HepG2 (cell line): ENCODE results near the gene OR51G2. TPM values are rescaled to one million over a fixed set of nuclear protein-coding genes. Genes with fewer than 3 reads are reported as not detected.

ENCODE experiments used
- ATAC-seq: fragments of 200-7000 bp; cut with Tn5 transposase; 3 replicates; pipeline ENCODE4 v1.9.1; 2020; ENCODE audit warnings: mild to moderate bottlenecking, moderate library complexity
- BruUV-seq: library from RNA; stranded (reverse); fragments of 400-500 nt; replicated peaks from 2 replicates; lab custom pipeline; 2021; lab: Mats Ljungman, UMichigan
- CTCF ChIA-PET: fragments of 300-600 bp; formaldehyde crosslinking; extraction: SDS; loops from one replicate; lab custom pipeline; 2021; ENCODE audit warnings: low total read pairs, inconsistent platforms, low intra/inter-chr PET ratio; lab: Yijun Ruan, JAX
- POLR2A ChIA-PET: fragments of 350-600 bp; sonication (Branson Sonifier 250); formaldehyde crosslinking; loops from one replicate; lab custom pipeline; 2020; ENCODE audit warnings: antibody characterized with exemption, inconsistent platforms; lab: Yijun Ruan, JAX
- DNase-seq: peaks from one replicate; pipeline ENCODE4 v3.0.0-alpha.2; 2015; ENCODE audit warnings: low spot score
- FAIRE-seq: peaks from 3 replicates; lab custom pipeline; 2011; peaks lifted over from hg19 to GRCh38; lab: Jason Lieb, UNC
- H2AFZ ChIP-seq: one replicate; pipeline ENCODE4 v1.6.1; 2011; ENCODE audit warnings: low read length, inconsistent platforms
- H3K27ac ChIP-seq: fragments of 300-600 bp; 3 replicates; pipeline ENCODE4 v1.8.0; 2011; ENCODE audit warnings: mixed run types, mild to moderate bottlenecking, mixed read lengths, low read length, inconsistent platforms; ENCODE audit not compliant: insufficient read depth; ENCODE audit errors: extremely low read length
- H3K27me3 ChIP-seq, 2 experiments: fragments of 200-600 bp in 1 of 2; 2 replicates in 1 of 2; 3 replicates in 1 of 2; pipeline versions ENCODE4 v1.6.0 to v1.8.0; 2011; ENCODE audit warnings: low read length in 2 of 2, mild to moderate bottlenecking in 2 of 2, moderate library complexity in 2 of 2, inconsistent platforms in 1 of 2; ENCODE audit not compliant: insufficient read depth in 2 of 2, control insufficient read depth in 1 of 2
- H3K36me3 ChIP-seq, 2 experiments: fragments of 200-600 bp in 1 of 2; replicated peaks in 1 of 2; 2 replicates in 1 of 2; 3 replicates in 1 of 2; pipeline versions ENCODE4 v1.5.1 to v1.8.0; 2011; ENCODE audit warnings: low read length in 2 of 2, inconsistent platforms in 1 of 2; ENCODE audit not compliant: insufficient read depth in 2 of 2, control insufficient read depth in 1 of 2
- H3K4me1 ChIP-seq: 2 replicates; pipeline ENCODE4 v1.5.1; 2012; ENCODE audit warnings: low read length, inconsistent platforms; ENCODE audit not compliant: insufficient read depth
- H3K4me2 ChIP-seq: 2 replicates; pipeline ENCODE4 v1.6.0; 2011; ENCODE audit warnings: low read depth, low read length, inconsistent platforms
- H3K4me3 ChIP-seq, 3 experiments: fragments of 200-600 bp in 1 of 3; sonication (generic), shearing (Covaris generic) in 1 of 3; replicated peaks in 1 of 3; 2 replicates each; pipeline ENCODE4 v1.5.1; 2011 to 2016; ENCODE audit warnings: low read length in 3 of 3, inconsistent platforms in 2 of 3, low read depth in 2 of 3, mild to moderate bottlenecking in 2 of 3, control low read depth in 1 of 3, mixed read lengths in 1 of 3; ENCODE audit not compliant: insufficient read depth in 1 of 3
- H3K79me2 ChIP-seq: one replicate; pipeline ENCODE4 v1.6.1; 2011; ENCODE audit warnings: low read length, inconsistent platforms; ENCODE audit not compliant: insufficient read depth
- H3K9ac ChIP-seq: 2 replicates; pipeline ENCODE4 v1.6.0; 2011; ENCODE audit warnings: mild to moderate bottlenecking, low read depth, low read length, inconsistent platforms; ENCODE audit not compliant: insufficient read depth
- H3K9me3 ChIP-seq: 2 replicates; pipeline ENCODE4 v1.5.1; 2012; ENCODE audit warnings: mild to moderate bottlenecking, low read length
- H4K20me1 ChIP-seq: 2 replicates; pipeline ENCODE4 v1.6.0; 2011; ENCODE audit warnings: inconsistent platforms, mild to moderate bottlenecking, low read length, moderate library complexity; ENCODE audit not compliant: insufficient read depth
- CEBPG ChIP-seq: IDR thresholded peaks from 2 replicates; pipeline ENCODE4 v1.6.1; 2016
- ZNF615 ChIP-seq: sonication (generic); formaldehyde crosslinking; IDR thresholded peaks from 2 replicates; pipeline ENCODE4 v1.5.0; 2020; ENCODE audit warnings: mild to moderate bottlenecking, missing genetic modification reagents, borderline replicate concordance
- WGBS: methylation state at CpG from one replicate; pipeline ENCODE4 v1.1.6; 2017; ENCODE audit warnings: low lambda C conversion rate; 5-methylcytosine and 5-hydroxymethylcytosine counted together
- in situ Hi-C: cut with HindIII; loops from 2 replicates; pipeline ENCODE4 v1.10.0; 2017; ENCODE audit warnings: low pct_unique_long_range_greater_than_20kb; ENCODE audit not compliant: extremely low pct_ligation_motif_present
- intact Hi-C: fragments of 100-400 bp; cut with micrococcal nuclease; formaldehyde crosslinking; loops from one replicate; pipeline ENCODE4 v1.10.0; 2022; ENCODE audit not compliant: unreplicated experiment
- polyA plus RNA-seq, 8 experiments: library from polyadenylated mRNA; depleted of rRNA in 3 of 8; stranded (reverse) in 7 of 8; unstranded in 1 of 8; fragments of >200 nt; fragmentation: Illumina TruSeq in 4 of 8; extraction: Trizol in 4 of 8; gene quantifications; 2 replicates each; pipeline versions ENCODE4 v1.2.1 to v1.2.3, GENCODE V29; 2011 to 2016; ENCODE audit warnings: low read depth in 4 of 8, missing spikeins in 1 of 8, mixed read lengths in 1 of 8; ENCODE audit not compliant: insufficient read depth in 1 of 8
- total RNA-seq, 5 experiments: library from RNA; depleted of rRNA; stranded (reverse); fragments of >200 nt; fragmentation: Illumina TruSeq; extraction: Trizol; gene quantifications; 2 replicates each; pipeline ENCODE4 v1.2.3, GENCODE V29; 2016; ENCODE audit warnings: low read depth in 1 of 5
- TF ChIP-seq, protein P1 (sequence below): sonication (generic); formaldehyde crosslinking; IDR thresholded peaks from 2 replicates; pipeline ENCODE4 v1.5.0; 2020; ENCODE audit warnings: mild to moderate bottlenecking, missing genetic modification reagents, moderate library complexity
- TF ChIP-seq, protein P2 (sequence below), 2 experiments: fragments of 450-650 bp in 1 of 2; sonication (generic) in 1 of 2; formaldehyde crosslinking; IDR thresholded peaks; 2 replicates each; pipeline versions ENCODE4 v1.5.0 to v1.8.0; 2020 to 2022; ENCODE audit warnings: mild to moderate bottlenecking in 1 of 2, missing genetic modification reagents in 1 of 2

OR51G2 gene
- total and polyA plus RNA-seq, 2 of the 13 experiments (the other 11 are each of a cell fraction or from before 2014, with no cell fraction given), result not detected

DNA sequence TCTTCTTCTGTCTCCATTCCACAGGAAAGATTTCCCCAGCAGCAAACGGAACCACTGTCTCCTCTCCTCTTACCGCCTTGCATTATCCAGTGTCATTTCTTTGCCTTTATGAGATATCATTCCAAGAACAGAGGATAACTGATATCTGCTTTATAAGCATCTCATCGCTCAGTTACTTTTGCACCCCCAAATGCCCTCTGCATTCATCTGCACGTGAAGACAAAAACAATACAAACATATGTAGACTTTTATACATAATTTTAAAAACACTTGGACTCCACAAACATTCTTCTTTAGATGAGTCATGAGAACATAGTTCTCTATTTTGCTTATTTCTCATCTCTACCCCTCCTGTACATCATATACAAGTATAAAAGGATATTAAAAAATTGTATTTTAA is 38.0 kb downstream of the OR51G2 start:
- no peaks in the 10 kb centered on the region for H3K9me3 ChIP-seq
- intact Hi-C loops, result no loop called here
- FAIRE-seq (no peak), DNase-seq (no peak)
- CTCF ChIA-PET, result no interaction called here
- H3K27ac ChIP-seq, result no peak overlapping the region
- no peaks in the 10 kb centered on the region for H3K36me3 ChIP-seq
- H3K27me3 ChIP-seq, result peaks cover 0 to 3% of the 10 kb centered on the region in 2 experiments; a peak in 1 of 5 replicates
- no peak overlapping the region for H3K4me3 ChIP-seq
- no peak overlapping the region for H3K9ac ChIP-seq
- no peaks in the 10 kb centered on the region for H4K20me1 ChIP-seq
- no peaks in the 10 kb centered on the region for H3K4me1 ChIP-seq
- TF ChIP-seq, protein P1, sequence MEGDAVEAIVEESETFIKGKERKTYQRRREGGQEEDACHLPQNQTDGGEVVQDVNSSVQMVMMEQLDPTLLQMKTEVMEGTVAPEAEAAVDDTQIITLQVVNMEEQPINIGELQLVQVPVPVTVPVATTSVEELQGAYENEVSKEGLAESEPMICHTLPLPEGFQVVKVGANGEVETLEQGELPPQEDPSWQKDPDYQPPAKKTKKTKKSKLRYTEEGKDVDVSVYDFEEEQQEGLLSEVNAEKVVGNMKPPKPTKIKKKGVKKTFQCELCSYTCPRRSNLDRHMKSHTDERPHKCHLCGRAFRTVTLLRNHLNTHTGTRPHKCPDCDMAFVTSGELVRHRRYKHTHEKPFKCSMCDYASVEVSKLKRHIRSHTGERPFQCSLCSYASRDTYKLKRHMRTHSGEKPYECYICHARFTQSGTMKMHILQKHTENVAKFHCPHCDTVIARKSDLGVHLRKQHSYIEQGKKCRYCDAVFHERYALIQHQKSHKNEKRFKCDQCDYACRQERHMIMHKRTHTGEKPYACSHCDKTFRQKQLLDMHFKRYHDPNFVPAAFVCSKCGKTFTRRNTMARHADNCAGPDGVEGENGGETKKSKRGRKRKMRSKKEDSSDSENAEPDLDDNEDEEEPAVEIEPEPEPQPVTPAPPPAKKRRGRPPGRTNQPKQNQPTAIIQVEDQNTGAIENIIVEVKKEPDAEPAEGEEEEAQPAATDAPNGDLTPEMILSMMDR (CRISPR knock-in tag), result no peak
- TF ChIP-seq, all 625 proteins: peak for 0
- no peak for ATAC-seq
- no peaks in the 10 kb centered on the region for H3K79me2 ChIP-seq
- POLR2A ChIA-PET, result no interaction called here
- in situ Hi-C loops, result no loop called here
- no TSS peak for BruUV-seq
- 0% methylated on average over 4 of the region's 4 CpGs for WGBS
- no peak overlapping the region for H3K4me2 ChIP-seq
- H2AFZ ChIP-seq, result no peak overlapping the region

DNA sequence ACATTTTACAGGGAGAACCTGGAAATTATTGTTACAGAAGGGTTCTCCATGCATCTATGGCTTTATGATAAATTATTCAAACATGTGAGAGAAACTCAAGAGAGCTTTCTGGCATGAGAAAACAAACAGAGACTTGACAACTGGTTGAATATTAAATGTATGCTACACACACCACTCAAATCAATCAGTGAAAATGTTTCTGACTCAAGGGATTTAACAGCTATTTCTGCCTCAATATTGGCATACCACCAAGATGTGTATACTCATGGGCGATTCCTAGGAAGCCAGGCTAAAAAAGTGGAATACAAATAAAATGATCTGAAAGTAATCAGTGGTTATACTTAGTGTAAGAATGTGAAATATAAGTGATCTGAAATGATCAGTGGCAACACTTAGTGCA is 53.3 kb downstream of the OR51G2 start:
- Histone ChIP-seq H3K27ac (no peak overlapping the region), H3K27me3 (no peaks in the 10 kb centered on the region), H3K79me2 (no peaks in the 10 kb centered on the region), H3K9me3 (no peaks in the 10 kb centered on the region), H3K4me2 (no peak overlapping the region), H3K4me1 (no peaks in the 10 kb centered on the region), H3K4me3 (no peak overlapping the region), H3K9ac (no peak overlapping the region), H2AFZ (no peak overlapping the region), H4K20me1 (no peaks in the 10 kb centered on the region), H3K36me3 (no peaks in the 10 kb centered on the region)
- ChIA-PET POLR2A (no interaction called here), CTCF (no interaction called here)
- 0% methylated on average over 1 of the region's 1 CpG for WGBS
- TF ChIP-seq CEBPG (CRISPR knock-in tag) (no peak), ZNF615 (CRISPR knock-in tag) (no peak)
- TF ChIP-seq, protein P2, sequence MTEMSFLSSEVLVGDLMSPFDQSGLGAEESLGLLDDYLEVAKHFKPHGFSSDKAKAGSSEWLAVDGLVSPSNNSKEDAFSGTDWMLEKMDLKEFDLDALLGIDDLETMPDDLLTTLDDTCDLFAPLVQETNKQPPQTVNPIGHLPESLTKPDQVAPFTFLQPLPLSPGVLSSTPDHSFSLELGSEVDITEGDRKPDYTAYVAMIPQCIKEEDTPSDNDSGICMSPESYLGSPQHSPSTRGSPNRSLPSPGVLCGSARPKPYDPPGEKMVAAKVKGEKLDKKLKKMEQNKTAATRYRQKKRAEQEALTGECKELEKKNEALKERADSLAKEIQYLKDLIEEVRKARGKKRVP (CRISPR knock-in tag; IDR thresholded peaks at IDR 0.05), result no peak
- BruUV-seq, result no TSS peak
- in situ Hi-C loops (no loop called here), intact Hi-C loops (no loop called here)
- no peak for ATAC-seq
- FAIRE-seq, result no peak
- no peak for DNase-seq
